ENCODE results near the gene SH2B3.

SH2B3 gene

DNA sequence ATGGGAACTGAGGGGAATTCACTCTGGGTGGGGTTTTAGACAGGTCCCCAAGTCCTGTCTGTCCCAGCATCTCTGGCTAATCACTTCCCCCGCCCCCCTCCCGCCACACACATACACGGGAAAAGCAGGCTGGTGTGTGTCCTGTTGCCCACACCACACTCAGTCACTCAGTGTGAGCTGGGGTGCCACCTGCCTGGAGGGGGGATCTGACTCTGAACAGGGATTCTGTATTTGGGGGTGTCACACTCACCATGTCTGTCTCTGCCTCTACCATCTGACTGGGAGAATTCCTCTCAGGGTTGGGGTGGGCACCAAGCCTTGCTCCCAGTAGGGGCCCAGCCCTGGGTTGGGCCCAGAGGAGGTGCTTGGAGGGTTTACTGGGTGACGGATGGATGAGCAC, 31.1 kb downstream of the SH2B3 start:
- peaks cover 11% of the 10 kb centered on the region; the same call in 1 of the 2 replicates for H3F3A ChIP-seq (ENCODE audit: insufficient read depth, low read length)
- no peak overlapping the region for H2AFZ ChIP-seq (ENCODE audit: low read length)
- no peaks in the 10 kb centered on the region for H3K9me3 ChIP-seq (replicated peaks; ENCODE audit: insufficient read depth, low read length)
- H3K79me2 ChIP-seq (ENCODE audit: low read length) = peaks cover 35% of the 10 kb centered on the region
- H3K4me3 ChIP-seq (ENCODE audit: low read length) = no peak overlapping the region
- DNase-seq = no peak
- no peak overlapping the region for H3K4me2 ChIP-seq (ENCODE audit: low read depth, low read length)
- H4K20me1 ChIP-seq (ENCODE audit: insufficient read depth, low read length) = no peaks in the 10 kb centered on the region
- H3K9ac ChIP-seq (ENCODE audit: low read length) = no peak overlapping the region
- H3K36me3 ChIP-seq (replicated peaks; ENCODE audit: insufficient read depth, low read length) = no peaks in the 10 kb centered on the region
- no peak overlapping the region for H3K27ac ChIP-seq (ENCODE audit: low read length)
- H3K27me3 ChIP-seq (replicated peaks; ENCODE audit: insufficient read depth, low read length) = no peaks in the 10 kb centered on the region
- H3K9me2 ChIP-seq (replicated peaks; ENCODE audit: insufficient read depth, low read length) = no peaks in the 10 kb centered on the region
- H3K4me1 ChIP-seq (ENCODE audit: low read length) = peaks cover 23% of the 10 kb centered on the region
- no peak for TF ChIP-seq EZH2phosphoT487 (IDR thresholded peaks at IDR 0.05; ENCODE audit: low read length)
- TF ChIP-seq CTCF (IDR thresholded peaks at IDR 0.05; ENCODE audit: low read length) = no peak
- no peak for TF ChIP-seq EZH2 (optimal IDR thresholded peaks at IDR 0.05; ENCODE audit: low read depth, low read length)

DNA sequence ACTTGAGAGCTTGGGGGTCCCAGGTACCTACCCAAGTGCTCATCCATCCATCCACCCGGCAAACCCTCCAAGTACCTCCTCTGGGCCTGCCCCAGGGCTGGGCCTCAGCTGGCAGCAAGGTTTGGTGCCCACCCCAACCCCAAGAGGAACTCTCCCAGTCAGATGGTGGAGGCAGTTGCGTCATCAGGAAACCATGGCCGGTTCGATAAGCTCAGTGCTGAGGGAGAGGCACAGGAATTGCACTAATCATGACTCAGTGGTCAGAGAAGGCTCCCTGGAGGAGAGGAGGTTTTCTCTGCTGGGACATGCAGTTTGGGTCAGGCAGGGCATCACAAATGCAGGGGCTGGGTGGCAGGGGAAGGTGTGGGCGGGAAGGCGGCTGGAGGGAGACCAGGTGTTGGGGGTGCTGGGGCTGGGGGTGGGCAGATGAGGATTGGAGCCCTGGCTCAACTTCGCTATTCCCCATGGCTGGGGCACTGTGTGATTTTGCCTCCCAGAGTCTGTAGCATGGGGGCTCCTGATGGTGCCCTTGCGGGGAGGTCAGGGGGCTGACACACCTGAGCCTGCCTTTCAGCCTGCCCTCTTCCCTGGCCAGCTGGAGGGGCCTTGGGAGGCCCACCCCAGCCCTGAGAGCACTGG, 32.2 kb downstream of the SH2B3 start:
- Histone ChIP-seq H3K9me3 (replicated peaks; ENCODE audit: insufficient read depth, low read length) (no peaks in the 10 kb centered on the region), H3K27ac (ENCODE audit: low read length) (no peak overlapping the region), H2AFZ (ENCODE audit: low read length) (no peak overlapping the region), H3K4me3 (ENCODE audit: low read length) (no peak overlapping the region), H3K4me2 (ENCODE audit: low read depth, low read length) (no peak overlapping the region), H4K20me1 (ENCODE audit: insufficient read depth, low read length) (no peaks in the 10 kb centered on the region), H3K36me3 (replicated peaks; ENCODE audit: insufficient read depth, low read length) (no peaks in the 10 kb centered on the region), H3K27me3 (replicated peaks; ENCODE audit: insufficient read depth, low read length) (no peaks in the 10 kb centered on the region), H3K4me1 (ENCODE audit: low read length) (peaks cover 26% of the 10 kb centered on the region), H3K79me2 (ENCODE audit: low read length) (peaks cover 40% of the 10 kb centered on the region), H3K9me2 (replicated peaks; ENCODE audit: insufficient read depth, low read length) (no peaks in the 10 kb centered on the region), H3F3A (ENCODE audit: insufficient read depth, low read length) (peaks cover 11% of the 10 kb centered on the region; the same call in 1 of the 2 replicates), H3K9ac (ENCODE audit: low read length) (no peak overlapping the region)
- TF ChIP-seq EZH2 (optimal IDR thresholded peaks at IDR 0.05; ENCODE audit: low read depth, low read length) (no peak), CTCF (IDR thresholded peaks at IDR 0.05; ENCODE audit: low read length) (no peak), EZH2phosphoT487 (IDR thresholded peaks at IDR 0.05; ENCODE audit: low read length) (no peak)
- no peak for DNase-seq

DNA sequence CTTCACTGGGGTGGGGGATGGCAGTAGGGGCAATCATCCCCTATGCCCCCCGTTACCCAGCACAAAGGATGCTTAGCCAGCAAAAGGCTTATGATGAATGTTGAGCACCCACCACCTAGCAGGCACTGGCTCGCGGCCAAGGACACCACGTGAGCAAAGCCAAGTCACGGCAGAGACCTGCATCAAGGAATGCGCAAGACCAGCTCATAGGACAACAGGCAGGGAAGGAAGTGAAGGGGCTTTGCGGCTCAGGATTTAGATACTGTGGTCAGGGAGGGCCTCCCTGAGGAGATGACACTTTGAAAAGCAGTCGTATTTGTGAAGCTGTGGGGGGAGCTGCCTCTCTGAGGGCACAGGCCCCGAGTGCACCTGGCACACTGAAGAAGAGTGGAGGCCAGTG, 32.8 kb downstream of the SH2B3 start:
- H3K4me2 ChIP-seq (ENCODE audit: low read depth, low read length) = no peak overlapping the region
- H3K27ac ChIP-seq (ENCODE audit: low read length) = no peak overlapping the region
- H3K4me3 ChIP-seq (ENCODE audit: low read length) = no peak overlapping the region
- DNase-seq = no peak
- TF ChIP-seq CTCF (IDR thresholded peaks at IDR 0.05; ENCODE audit: low read length) (no peak), EZH2phosphoT487 (IDR thresholded peaks at IDR 0.05; ENCODE audit: low read length) (no peak), EZH2 (optimal IDR thresholded peaks at IDR 0.05; ENCODE audit: low read depth, low read length) (no peak)
- peaks cover 32% of the 10 kb centered on the region for H3K4me1 ChIP-seq (ENCODE audit: low read length)
- H3K9ac ChIP-seq (ENCODE audit: low read length) = no peak overlapping the region
- H3K36me3 ChIP-seq (replicated peaks; ENCODE audit: insufficient read depth, low read length) = no peaks in the 10 kb centered on the region
- H4K20me1 ChIP-seq (ENCODE audit: insufficient read depth, low read length) = no peaks in the 10 kb centered on the region
- peaks cover 9% of the 10 kb centered on the region; the same call in 1 of the 2 replicates for H3F3A ChIP-seq (ENCODE audit: insufficient read depth, low read length)
- H2AFZ ChIP-seq (ENCODE audit: low read length) = no peak overlapping the region
- H3K9me2 ChIP-seq (replicated peaks; ENCODE audit: insufficient read depth, low read length) = no peaks in the 10 kb centered on the region
- H3K27me3 ChIP-seq (replicated peaks; ENCODE audit: insufficient read depth, low read length) = no peaks in the 10 kb centered on the region
- H3K9me3 ChIP-seq (replicated peaks; ENCODE audit: insufficient read depth, low read length) = no peaks in the 10 kb centered on the region
- peaks cover 45% of the 10 kb centered on the region for H3K79me2 ChIP-seq (ENCODE audit: low read length)
